Effector CD4-positive, alpha-beta T cell (primary cell): Measurements from ENCODE around the gene MIOX.

Source experiments
- DNase-seq: peaks from one replicate; pipeline ENCODE4 v3.0.0-alpha.2; 2020

Gene MIOX

GRCh38 chr22:50473855-50474671, 12.6 kb upstream of the MIOX start:
- no peak for DNase-seq

- peak; percentile 83 for DNase-seq
Observed at GRCh38 chr22:50474710-50475651, 11.7 kb upstream of the MIOX start, which contains the start of gene SBF1. SBF1 (minus strand) TSS chr22:50475035; CDS start chr22:50474840, 195 bp downstream.

- no peak for DNase-seq
Observed at GRCh38 chr22:50475652-50476002, 11.0 kb upstream of the MIOX start.

GRCh38 chr22:50476868-50477267, 9.8 kb upstream of the MIOX start:
- no peak for DNase-seq

- no peak for DNase-seq
Observed at GRCh38 chr22:50477923-50478322, 8.7 kb upstream of the MIOX start.

GRCh38 chr22:50479721-50480120, 6.9 kb upstream of the MIOX start:
- no peak for DNase-seq

GRCh38 chr22:50481045-50481439, 5.6 kb upstream of the MIOX start:
- no peak for DNase-seq

GRCh38 chr22:50481440-50482106, 5.1 kb upstream of the MIOX start, which contains the start of gene ADM2:
ADM2 (plus strand) TSS chr22:50481543; CDS start chr22:50481848, 305 bp downstream.
- DNase-seq: peak; percentile 54

GRCh38 chr22:50482107-50483074, 4.3 kb upstream of the MIOX start:
- DNase-seq: no peak

- no peak for DNase-seq
Observed at GRCh38 chr22:50483106-50483505, 3.6 kb upstream of the MIOX start.

- no peak for DNase-seq
Observed at GRCh38 chr22:50483556-50483955, 3.1 kb upstream of the MIOX start.

- DNase-seq: no peak
Observed at GRCh38 chr22:50483977-50484853, 2.4 kb upstream of the MIOX start.

- DNase-seq: no peak
Observed at GRCh38 chr22:50485221-50486131, 1.2 kb upstream of the MIOX start.

GRCh38 chr22:50487290-50488005, 789 bp downstream of the MIOX start:
- DNase-seq: no peak

- DNase-seq: no peak
Observed at GRCh38 chr22:50488006-50488677, 1.5 kb downstream of the MIOX start.

- DNase-seq: no peak
Observed at GRCh38 chr22:50488886-50489285, 2.2 kb downstream of the MIOX start.

- DNase-seq: no peak
Observed at GRCh38 chr22:50489363-50490243, 2.9 kb downstream of the MIOX start.
